HG02981 (cell line): ENCODE results near the gene PRR5L.
"Not testable (repeated sequence)": the region's sequence is repeated elsewhere in the genome, so short reads cannot be mapped to it uniquely, and the experiment has no call there.

Source experiments
- ATAC-seq: cut with Tn5 transposase; IDR thresholded peaks from one replicate; pipeline ENCODE4 v1.9.1; 2021; ENCODE audit warnings: mild to moderate bottlenecking, moderate library complexity; ENCODE audit not compliant: unreplicated experiment

The PRR5L gene

DNA sequence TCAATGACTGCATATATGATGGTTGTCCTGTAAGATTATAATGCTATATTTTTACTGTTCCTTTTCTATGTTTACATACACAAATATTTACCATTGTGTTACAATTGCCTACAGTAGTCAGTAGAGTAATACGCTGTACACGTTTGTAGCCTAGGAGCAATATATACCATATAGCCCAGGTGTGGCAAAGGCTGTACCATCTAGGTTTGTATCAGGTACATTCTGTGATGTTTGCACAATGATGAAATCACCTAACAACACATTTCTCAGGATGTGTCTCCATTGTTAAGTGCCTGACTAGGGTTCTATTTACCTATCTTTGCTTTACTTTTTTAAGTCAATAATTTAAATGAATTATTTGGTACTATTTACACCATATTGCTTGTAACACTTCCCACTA is 21.9 kb downstream of the PRR5L start:
- no peak for ATAC-seq

DNA sequence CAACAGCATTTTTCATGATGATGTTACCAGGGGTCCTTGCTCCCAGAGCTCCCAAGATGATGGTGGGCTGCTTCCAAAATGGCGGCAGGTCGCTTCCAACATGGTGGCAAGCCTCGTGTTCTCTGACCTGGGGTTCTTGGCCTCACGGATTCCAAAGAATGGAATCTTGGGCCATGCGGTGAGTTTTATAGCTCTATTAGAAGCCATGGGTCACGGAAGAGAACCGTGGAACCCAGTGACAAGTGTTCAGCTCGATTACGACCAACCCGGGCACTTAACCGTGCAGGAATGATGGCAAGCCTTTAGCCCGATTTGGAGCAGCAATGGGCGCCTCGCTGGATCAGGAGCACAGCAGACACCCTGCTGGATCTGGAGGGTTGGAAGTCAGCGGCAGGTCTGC is 28.9 kb downstream of the PRR5L start:
- not testable (repeated sequence) for ATAC-seq

DNA sequence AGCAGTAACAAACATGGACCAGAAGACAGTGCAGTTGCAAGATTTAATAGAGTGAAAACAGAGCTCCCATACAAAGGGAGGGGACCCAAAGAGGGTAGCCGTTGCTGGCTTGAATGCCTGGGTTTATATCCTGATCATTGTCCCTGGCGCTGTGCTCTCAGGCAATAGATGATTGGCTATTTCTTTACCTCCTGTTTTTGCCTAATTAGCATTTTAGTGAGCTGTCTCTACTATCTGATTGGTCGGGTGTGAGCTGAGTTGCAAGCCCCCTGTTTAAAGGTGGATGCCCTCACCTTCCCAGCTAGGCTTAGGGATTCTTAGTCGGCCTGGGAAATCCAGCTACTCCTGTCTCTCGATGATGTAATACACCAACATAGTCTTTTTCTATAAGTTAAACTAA is 29.3 kb downstream of the PRR5L start:
- not testable (repeated sequence) for ATAC-seq

DNA sequence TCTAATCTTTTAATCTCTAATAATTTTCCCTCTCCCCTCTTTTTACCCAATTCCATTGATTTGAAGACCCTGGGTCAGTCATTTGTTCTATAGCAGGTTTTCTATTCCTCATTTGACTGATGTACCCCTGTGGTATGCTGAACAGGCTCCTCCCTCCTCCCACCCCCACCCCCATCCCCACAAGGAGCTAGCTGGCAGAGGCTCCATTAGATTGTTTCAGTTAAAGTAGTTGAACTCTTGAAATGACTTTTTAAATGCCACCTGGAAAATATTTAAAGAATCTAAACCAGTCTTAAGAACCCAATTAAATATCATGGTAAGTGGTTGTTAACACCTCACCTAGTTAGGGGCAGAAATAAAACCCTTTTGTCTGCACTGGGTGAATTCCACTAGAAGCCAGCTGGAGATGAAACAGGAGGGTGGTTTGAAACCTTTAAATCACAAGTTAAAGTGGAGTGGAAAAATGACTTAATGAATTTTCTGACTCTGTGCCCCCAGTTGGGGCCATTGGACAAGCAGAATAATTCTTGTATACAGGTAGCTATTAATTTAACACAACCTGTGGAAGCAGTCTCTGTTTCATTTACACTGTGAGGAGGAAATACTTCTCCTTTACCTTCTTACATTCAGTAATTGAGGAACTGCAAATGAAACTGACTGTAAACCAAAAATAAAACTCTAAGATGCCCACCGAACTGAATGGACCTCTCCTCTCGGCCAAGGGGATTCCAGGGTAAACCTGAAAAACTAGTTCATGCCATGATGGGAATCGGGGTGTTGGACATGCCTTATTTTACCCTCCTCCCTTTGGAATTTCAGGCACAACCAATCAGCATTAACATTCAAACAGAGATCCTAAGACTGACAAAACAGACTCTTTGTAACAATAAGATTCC is 30.7 kb downstream of the PRR5L start:
- ATAC-seq: peak; percentile 73

DNA sequence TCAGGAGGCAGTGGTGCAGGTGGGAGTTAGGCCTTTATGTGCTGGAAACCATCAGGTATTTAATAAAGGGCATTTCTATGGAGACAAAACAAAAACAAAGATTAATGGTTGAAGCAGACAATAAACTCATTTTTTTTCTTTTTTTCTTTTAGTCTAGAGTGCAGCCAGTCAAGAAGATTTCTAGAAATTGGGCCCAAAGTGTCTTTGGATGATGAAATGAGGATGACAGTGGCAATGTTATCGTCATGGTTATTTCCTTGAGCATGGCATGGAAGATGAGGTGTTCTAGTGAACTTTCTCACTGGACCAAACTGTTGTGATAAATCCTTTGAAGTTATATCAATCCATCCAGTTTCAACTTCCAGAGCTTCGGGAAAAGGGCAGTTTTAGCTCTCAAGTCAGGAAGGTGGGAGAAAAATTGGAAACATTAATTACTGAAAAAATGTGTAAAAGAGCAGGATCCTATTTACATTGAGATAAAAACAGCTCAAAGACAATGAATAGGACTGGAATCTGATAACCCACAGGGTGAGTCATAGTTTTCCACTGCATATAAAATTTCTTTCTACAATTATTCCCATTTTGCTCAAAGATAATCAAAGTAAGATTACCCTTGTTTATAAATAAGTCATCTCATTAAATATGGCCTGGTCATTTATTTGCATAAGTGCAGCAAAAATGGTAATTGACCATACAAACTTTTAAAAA is 33.0 kb downstream of the PRR5L start:
- no peak for ATAC-seq

DNA sequence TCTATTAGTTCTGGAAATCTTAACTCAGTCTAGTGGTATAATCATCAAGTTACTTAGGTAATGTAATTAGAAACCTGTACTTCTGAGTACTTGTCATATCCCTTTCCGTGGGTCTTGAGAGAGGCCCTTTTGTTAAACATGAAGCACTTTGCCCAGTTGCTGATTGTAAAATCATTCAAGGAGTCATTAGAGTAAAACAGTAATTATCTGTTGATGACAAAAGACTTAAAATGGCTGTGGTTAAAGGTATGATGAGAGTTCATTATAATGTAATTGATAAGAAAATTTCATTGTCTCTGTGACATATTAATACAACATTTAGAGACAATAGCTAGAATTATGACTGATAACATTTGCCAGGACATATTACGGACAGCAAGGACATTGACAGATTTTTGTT is 34.3 kb downstream of the PRR5L start:
- no peak for ATAC-seq

DNA sequence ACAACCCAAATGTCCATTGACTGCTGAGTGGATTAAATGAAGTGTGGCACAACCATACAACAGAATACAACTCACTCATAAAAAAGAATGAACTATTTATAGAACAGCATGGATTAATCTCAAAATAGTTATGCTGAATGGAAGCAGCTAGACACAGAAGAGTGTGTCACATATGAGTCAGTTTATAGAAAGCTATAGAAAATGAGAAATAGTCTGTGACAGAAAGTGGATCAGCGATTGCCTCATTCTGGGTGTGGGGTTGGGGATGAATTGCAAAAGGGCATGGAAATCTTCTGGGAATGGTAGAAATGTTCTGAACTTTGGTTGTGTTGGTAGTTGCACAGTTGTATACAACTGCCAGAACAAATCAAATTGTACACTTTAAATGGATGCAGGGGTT is 37.4 kb downstream of the PRR5L start:
- no peak for ATAC-seq

DNA sequence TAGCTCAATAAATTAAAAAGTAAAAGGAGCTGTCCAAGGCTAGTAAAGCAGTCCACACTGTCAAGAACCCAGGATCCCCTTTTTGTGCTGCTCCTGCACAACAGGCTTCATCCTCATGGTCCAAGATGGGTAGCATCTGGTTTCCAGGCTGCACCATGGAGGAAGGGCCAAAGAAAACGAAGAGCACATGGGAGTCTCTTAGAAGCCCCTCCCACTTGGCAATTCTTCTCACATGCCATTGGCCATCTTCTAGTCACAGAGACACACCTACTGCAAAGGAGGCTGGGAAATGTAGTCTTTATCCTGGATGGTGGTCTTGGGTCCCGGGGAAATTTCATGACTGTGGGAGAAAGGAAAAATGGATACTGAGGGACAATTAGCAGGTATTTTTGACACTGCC is 37.8 kb downstream of the PRR5L start:
- no peak for ATAC-seq

DNA sequence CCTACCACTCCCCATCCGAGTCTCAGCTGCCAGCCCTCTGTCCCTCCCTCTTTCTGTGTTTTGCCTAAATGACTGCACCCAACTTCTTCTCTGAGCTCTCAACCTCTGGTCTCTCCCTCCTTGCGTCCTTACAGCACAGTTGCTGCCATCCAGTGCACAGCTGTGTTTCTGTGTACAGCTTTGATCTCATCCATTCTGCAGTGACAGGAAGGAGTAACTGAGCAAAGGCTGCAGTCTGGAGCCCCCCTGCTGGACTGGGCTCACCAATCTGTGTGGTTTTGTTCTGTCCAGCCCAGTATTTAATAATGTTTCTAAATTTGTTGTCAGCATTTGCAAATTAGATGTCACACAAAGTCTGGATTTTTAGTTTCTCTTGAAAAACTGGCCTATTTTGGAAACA is 43.8 kb downstream of the PRR5L start:
- ATAC-seq: no peak

DNA sequence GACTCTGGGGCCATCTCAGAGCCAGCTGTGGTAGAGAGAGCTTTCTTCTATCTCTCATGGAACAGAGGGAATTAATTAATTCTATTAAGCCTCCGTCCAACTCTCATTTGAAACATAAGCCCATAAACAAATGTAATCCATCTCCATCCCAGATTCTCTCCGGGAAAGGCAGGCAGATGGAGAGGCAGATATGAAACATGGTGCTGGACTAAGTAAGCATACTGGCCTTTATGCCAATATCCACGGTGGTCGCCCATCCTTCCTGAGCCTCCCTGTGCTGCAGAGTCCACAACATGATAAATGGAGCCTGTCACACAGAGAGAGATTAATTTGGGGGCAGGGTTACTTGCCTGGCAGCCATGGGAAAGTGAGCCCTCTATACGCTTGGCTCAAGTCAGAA is 44.8 kb downstream of the PRR5L start:
- no peak for ATAC-seq

DNA sequence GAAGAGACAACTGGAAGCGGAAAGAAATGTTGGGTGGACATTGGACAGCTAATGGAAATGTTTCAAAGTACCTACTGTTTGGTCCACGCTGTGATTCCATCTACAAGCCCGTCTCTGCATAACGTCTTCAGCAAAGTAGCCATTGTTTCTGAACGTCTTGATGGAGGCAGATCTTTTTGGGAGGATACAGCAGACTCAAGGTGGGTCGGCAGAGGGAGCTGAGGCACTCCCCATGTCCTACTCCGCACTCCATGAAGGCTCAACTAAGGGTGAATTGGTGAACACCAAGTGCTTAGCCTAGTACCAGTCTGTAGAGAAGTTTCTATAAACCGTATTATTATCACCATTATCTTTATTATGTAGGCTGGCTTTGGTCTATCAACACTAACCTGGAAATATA is 45.8 kb downstream of the PRR5L start:
- ATAC-seq: no peak

DNA sequence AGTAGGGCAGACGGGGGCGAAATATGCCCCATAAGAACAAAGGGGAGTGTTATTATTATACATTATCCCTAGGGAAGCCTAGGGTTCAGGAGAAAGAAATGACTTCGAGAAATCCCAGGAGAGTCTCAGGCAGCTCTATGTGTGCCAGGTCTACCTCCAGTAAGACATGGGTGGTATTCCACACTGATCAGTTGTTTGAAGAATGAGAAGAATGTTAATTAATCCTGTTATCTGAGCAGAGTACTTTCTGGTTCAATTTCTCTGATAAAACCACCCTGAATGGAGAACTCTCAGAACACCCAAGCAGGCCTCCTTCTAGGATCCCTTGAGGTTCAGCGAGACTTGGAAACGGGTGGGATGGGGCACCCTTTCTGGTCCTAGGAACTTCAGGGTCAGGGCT is 46.2 kb downstream of the PRR5L start:
- ATAC-seq: no peak

DNA sequence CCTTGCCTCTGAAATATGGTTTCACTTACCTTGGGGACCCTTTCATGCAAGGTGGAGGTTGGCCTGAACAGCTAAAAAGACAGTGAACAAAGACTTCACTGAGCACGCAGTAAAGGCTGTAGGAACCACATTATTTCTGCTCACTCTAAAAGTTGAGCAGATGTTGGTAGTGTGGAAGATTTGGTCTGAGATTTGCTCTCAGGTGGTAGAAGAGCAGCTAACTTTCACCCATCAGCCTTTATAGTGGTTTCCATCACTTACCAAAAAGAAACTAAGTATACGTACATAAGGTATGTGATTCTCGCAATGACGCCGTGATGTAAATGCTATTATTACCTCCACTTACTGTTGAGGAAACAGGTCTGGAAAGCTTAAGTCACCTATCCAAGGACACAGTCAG is 47.3 kb downstream of the PRR5L start:
- no peak for ATAC-seq

DNA sequence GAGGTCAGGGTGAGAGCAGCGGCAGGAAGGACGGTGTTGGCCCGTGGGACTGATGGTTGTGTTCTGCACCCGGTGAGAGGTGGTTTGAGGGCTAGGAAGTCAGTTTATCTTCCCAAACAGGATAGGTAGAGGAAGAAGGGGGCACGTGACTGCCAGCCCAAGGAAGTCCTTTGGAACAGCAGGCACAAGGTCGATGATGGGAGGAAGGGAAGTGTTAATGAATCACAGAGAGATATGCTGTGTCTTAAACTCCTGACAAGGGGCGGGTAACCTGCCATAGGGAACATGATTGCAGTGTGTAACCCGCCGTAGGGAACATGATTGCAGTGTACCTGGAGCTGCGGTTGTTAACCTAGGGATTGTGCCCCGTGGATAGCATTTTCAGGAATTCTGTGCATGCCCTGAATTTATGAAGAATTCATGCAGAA is 49.0 kb downstream of the PRR5L start:
- no peak for ATAC-seq

DNA sequence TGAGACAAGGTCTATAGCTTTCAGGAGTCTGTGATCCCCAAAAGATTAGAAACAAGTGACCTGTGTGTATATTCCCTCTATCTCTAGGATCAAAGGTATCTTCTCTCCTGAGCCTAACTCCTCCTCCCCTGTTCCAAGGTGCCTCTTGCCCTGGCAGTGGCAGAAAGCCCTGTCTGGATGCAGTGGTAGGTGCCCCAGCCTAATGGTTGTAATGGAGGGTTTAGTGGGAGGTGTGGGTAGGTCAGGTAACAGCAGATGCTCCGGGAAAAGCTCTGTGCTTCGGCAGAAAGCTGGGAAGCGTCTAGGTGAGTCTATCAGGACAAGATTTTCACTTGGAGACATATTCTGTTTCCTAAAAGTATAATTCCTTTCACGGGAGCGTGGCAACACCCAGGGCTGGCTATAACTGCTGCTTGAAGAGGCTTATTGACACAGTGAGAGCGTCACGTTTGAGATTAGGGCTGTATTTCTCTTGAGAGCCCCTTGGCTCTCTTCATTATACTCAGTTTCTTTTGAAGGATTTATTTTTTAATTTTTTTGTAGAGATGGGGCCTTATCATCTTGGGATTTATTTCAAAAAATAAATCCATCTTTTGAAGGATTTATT is 49.5 kb downstream of the PRR5L start:
- ATAC-seq: no peak

DNA sequence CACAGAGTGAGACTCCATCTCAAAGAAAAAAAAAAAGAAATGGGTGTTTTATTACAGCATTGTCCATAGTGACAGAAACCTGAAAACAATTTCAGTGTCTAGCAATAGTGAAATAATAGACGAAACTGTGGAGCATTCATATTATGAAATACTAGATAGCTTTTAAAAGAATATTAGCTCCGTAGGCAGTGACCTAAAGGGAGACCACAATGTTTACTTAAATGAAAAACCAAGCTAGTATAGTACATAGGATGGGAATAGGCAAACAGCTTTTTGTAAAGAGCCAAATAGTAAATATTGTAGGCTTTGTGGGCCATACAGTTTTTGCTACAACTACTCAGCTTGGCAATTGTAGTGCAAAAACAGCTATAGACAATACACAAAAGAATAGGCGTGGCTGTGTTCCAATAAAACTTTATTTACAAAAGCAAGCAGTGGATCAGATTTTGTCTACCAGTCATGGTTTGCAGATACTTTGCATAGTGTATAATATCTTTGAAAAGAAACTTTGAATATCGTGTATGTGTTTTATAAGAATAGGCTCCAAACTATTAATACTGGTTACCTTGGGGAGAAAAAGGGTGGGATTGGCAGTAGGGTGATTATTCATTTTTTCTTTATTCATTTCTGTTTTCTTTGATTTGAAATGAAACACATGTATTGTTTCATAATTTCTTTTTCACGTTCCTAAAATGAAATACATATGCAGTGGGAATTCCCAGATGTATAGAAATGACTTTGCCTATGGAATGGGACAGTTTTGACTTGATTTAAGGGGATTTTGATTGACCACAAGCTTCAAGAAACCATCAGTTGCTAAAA is 50.7 kb downstream of the PRR5L start:
- no peak for ATAC-seq

DNA sequence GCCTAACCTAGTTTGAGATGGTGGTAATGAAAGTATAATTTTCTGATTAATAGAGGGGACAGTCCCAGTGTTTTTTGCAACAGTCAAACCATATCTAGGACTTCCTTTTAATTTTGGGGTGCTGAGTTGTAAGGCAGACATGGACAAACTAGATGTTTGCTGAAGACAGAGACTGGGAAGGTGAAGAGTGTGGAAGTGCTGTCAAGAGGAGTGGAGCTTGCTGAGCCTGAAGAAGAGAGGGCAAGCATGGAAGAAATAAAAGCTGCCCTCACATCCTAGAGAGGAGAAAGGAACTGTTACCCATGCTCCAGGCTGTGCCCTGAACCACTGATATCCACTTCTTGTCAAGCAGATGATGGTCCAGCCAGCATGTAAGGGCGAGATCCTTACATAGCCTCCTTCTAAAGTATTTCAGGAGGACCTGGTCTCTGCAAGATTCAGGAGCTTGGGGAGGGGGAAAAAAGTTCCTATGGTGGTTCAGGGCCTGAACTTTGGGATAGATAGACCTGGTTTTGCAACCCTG is 51.4 kb downstream of the PRR5L start:
- no peak for ATAC-seq

DNA sequence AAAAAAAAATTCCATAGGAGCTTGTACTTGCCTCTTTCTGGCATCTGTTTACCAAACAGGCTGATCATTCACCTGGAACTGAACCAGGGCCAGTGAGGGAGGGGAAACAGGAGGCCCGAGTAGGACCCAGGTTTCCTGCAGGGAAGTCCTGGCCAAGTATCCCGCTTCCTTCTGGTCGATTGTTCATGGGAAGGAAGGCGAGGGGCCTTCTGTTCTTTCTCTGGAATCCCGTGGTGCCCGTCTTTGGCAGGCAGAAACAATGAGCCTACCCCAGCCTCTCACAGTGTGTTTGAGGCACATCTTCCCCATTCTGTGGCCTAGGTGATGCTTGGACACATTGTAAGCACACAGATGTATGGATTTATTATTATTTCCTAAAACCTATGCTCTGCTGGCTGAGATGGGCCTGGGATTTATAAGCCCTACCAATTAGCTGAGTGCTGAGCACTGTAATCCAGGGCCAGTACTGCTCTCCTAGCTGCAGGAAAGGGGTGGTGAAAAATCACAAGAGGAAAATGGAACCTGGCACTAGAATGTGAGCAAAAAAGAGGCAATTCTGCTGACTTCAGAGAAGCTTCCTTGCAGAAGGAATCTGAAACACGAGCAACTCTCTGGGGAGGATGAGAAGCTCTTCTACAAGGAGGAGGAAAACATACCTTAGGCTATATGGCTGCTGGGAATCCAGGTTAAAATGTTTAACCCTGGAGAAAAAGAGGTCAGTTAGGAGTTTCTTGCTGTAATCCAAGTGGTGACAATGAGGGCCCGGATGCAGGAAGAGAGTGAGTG is 53.5 kb downstream of the PRR5L start:
- ATAC-seq: no peak

DNA sequence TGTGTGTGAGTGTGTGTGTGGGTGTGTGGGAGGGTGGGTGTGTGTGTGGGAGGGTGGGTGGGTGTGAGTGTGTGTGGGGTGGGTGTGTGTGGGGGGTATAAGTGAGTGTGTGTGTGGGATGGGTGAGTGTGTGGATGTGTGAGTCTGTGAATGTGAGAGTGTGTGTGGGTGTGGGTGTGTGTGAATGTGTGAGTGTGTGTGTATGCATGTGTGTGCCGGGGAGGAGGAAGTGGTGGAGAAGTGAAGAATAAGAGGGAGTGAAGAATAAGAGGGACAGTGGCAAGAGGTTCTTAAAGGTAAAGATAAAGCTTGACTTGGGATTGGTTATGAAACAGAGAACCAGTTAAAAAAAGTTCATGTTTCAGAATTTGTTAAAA is 54.0 kb downstream of the PRR5L start:
- ATAC-seq: no peak

DNA sequence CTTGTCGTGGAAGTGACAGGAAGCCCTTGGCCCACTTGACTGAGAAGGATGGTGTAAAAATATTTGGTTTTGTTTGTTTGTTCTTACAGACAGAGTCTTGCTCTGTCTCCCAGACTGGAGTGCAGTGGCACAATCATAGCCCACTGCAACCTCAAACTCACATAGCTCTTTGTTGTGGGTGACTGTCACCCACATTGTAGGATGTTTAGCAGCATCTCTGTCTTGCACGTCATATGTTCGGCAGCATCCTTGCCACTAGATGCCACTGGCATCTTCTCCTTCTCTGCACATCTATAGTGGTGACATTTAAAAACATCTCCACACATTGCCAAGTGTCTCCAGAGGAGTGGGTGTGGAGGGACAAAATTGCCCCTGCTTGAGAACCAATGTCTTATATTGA is 56.8 kb downstream of the PRR5L start:
- ATAC-seq: no peak
